K562 (cell line): ENCODE results near the gene MKNK1.

ENCODE experiments used
- ATF3 ChIP-seq, 2 experiments: fragments of 450-650 bp in 1 of 2; sonication (generic) in 1 of 2; formaldehyde crosslinking in 1 of 2; IDR thresholded peaks in 1 of 2; conservative IDR thresholded peaks in 1 of 2; 2 replicates each; pipeline versions ENCODE4 v1.6.1 to v1.8.1; 2016 to 2023; ENCODE audit warnings: mild to moderate bottlenecking in 2 of 2, moderate library complexity in 2 of 2, inconsistent platforms in 1 of 2, missing genetic modification reagents in 1 of 2
- ELF4 ChIP-seq: fragments of 450-650 bp; formaldehyde crosslinking; IDR thresholded peaks from 2 replicates; pipeline ENCODE4 v1.4.0; 2022; ENCODE audit warnings: missing genetic modification characterization
- GABPA ChIP-seq: fragments of 200-800 bp; sonication (Bioruptor generic); conservative IDR thresholded peaks from 2 replicates; pipeline ENCODE4 v1.6.1; 2016; ENCODE audit warnings: low read depth, missing genetic modification characterization, missing compliant biosample characterization
- MYBL2 ChIP-seq, 2 experiments: fragments of 450-650 bp in 1 of 2; sonication (generic) in 1 of 2; formaldehyde crosslinking in 1 of 2; IDR thresholded peaks; 2 replicates each; pipeline versions ENCODE4 v1.6.1 to v1.8.1; 2017 to 2022; ENCODE audit warnings: borderline replicate concordance in 1 of 2, inconsistent platforms in 1 of 2, low read depth in 1 of 2, mild to moderate bottlenecking in 1 of 2, missing genetic modification reagents in 1 of 2, moderate library complexity in 1 of 2
- NFIC ChIP-seq: fragments of 450-650 bp; IDR thresholded peaks from 2 replicates; pipeline ENCODE4 v1.6.1; 2017; ENCODE audit warnings: mild to moderate bottlenecking, inconsistent platforms
- NR1H2 ChIP-seq: sonication (generic); formaldehyde crosslinking; IDR thresholded peaks from 2 replicates; pipeline ENCODE4 v1.4.0; 2020; ENCODE audit warnings: mild to moderate bottlenecking, missing genetic modification reagents
- PHF8 ChIP-seq: fragments of 200-600 bp; sonication (generic); IDR thresholded peaks from 2 replicates; pipeline ENCODE4 v1.6.1; 2012; ENCODE audit warnings: mixed run types, mild to moderate bottlenecking, inconsistent platforms, low read length, moderate library complexity, borderline replicate concordance
- POLR2AphosphoS5 ChIP-seq: IDR thresholded peaks from 2 replicates; pipeline ENCODE4 v1.6.1; 2011; ENCODE audit warnings: mild to moderate bottlenecking, low read depth, low read length, moderate library complexity; ENCODE audit not compliant: control insufficient read depth, insufficient read depth
- RCOR1 ChIP-seq, 2 experiments: IDR thresholded peaks; 2 replicates each; pipeline ENCODE4 v1.6.1; 2012; ENCODE audit warnings: low read depth in 2 of 2, low read length in 2 of 2, borderline replicate concordance in 1 of 2, improper control_type of control experiment in 1 of 2
- SP1 ChIP-seq: sonication (generic); formaldehyde crosslinking; IDR thresholded peaks from 2 replicates; pipeline ENCODE4 v1.8.1; 2022; ENCODE audit warnings: mild to moderate bottlenecking, missing genetic modification reagents
- YBX1 ChIP-seq: fragments of 450-650 bp; IDR thresholded peaks from 2 replicates; pipeline ENCODE4 v1.7.1; 2016; ENCODE audit warnings: mild to moderate bottlenecking
- ZBTB8A ChIP-seq: fragments of 450-650 bp; IDR thresholded peaks from 2 replicates; pipeline ENCODE4 v1.6.1; 2018; ENCODE audit warnings: mild to moderate bottlenecking, moderate library complexity; ENCODE audit not compliant: partially characterized antibody
- ZNF232 ChIP-seq: sonication (generic); formaldehyde crosslinking; IDR thresholded peaks from 2 replicates; pipeline ENCODE4 v1.8.0; 2022; ENCODE audit warnings: mild to moderate bottlenecking, missing genetic modification reagents
- ZNF609 ChIP-seq: sonication (generic); formaldehyde crosslinking; IDR thresholded peaks from 2 replicates; pipeline ENCODE4 v1.8.1; 2023; ENCODE audit warnings: missing genetic modification reagents, mild to moderate bottlenecking, borderline replicate concordance

GRCh38 chr1:46558966-46559365, 45.1 kb downstream of the MKNK1 start:
- TF ChIP-seq NFIC (no peak), SP1 (CRISPR knock-in tag) (no peak), ZNF609 (CRISPR knock-in tag) (no peak), NR1H2 (CRISPR knock-in tag) (no peak), MYBL2 (IDR thresholded peaks at IDR 0.05; ENCODE audit: low read depth) (no peak), MYBL2 (CRISPR knock-in tag; IDR thresholded peaks at IDR 0.05; ENCODE audit: borderline replicate concordance) (no peak), ATF3 (IDR thresholded peaks at IDR 0.05) (no peak), ATF3 (CRISPR knock-in tag; conservative IDR thresholded peaks at IDR 0.05) (no peak), RCOR1 (IDR thresholded peaks at IDR 0.05; ENCODE audit: borderline replicate concordance in 1 of 2, low read depth in 2 of 2, low read length in 2 of 2) (no peak), ZBTB8A (no peak), PHF8 (no peak), ELF4 (no peak), GABPA (tag) (no peak), YBX1 (no peak), ZNF232 (CRISPR knock-in tag) (no peak), POLR2AphosphoS5 (no peak)
